ENCODE data around the gene DUSP1. TPM values are rescaled to one million over a fixed set of nuclear protein-coding genes. Genes with fewer than 3 reads are reported as not detected.

Gene DUSP1
- polyA plus RNA-seq, 6 donors from 2014 or later = 1,129 to 3,568 (median 2,122) TPM

- Mint-ChIP-seq H3K36me3 (peaks cover 0 to 6% of the 10 kb centered on the region in 2 donors), H3K9me3 (peaks cover 0 to 9% (median 2%) of the 10 kb centered on the region in 7 donors), H3K27me3 (peaks cover 0 to 3% (median 0%) of the 10 kb centered on the region in 3 donors), H3K4me3 (no peak overlapping the region), H3K27ac (no peak overlapping the region), H3K4me1 (peaks cover 27 to 40% (median 28%) of the 10 kb centered on the region in 3 donors)
- DNase-seq (no peak), ATAC-seq (ENCODE audit: low read depth in 2 of 2) (no peak)
Observed at GRCh38 chr5:172746725-172747124, 24.3 kb downstream of the DUSP1 start.

GRCh38 chr5:172745838-172746237 is 25.2 kb downstream of the DUSP1 start:
- DNase-seq = no peak
- no peaks in the 10 kb centered on the region for H3K27me3 Mint-ChIP-seq
- H3K27ac Mint-ChIP-seq = peak overlapping the region in 1 of 6 donors; percentile 22
- H3K4me1 Mint-ChIP-seq = peaks cover 27 to 40% (median 28%) of the 10 kb centered on the region in 3 donors
- no peak overlapping the region for H3K4me3 Mint-ChIP-seq
- peaks cover 0 to 9% (median 2%) of the 10 kb centered on the region in 7 donors for H3K9me3 Mint-ChIP-seq
- no peak for ATAC-seq (ENCODE audit: low read depth in 2 of 2)
- peaks cover 0 to 6% of the 10 kb centered on the region in 2 donors for H3K36me3 Mint-ChIP-seq

GRCh38 chr5:172745406-172745805 is 25.6 kb downstream of the DUSP1 start:
- peaks cover 23 to 36% (median 25%) of the 10 kb centered on the region in 3 donors for H3K4me1 Mint-ChIP-seq
- no peak for ATAC-seq (ENCODE audit: low read depth in 2 of 2)
- DNase-seq = no peak
- H3K9me3 Mint-ChIP-seq = peaks cover 0 to 9% (median 2%) of the 10 kb centered on the region in 7 donors
- no peaks in the 10 kb centered on the region for H3K27me3 Mint-ChIP-seq
- H3K27ac Mint-ChIP-seq = peak overlapping the region in 1 of 6 donors; percentile 22
- peaks cover 0 to 6% of the 10 kb centered on the region in 2 donors for H3K36me3 Mint-ChIP-seq
- H3K4me3 Mint-ChIP-seq = no peak overlapping the region

- no peaks in the 10 kb centered on the region for H3K27me3 Mint-ChIP-seq
- peak overlapping the region; percentile 0 to 92 (median 42) for H3K27ac Mint-ChIP-seq
- peaks cover 0 to 9% (median 2%) of the 10 kb centered on the region in 7 donors for H3K9me3 Mint-ChIP-seq
- peak; percentile 36 to 63 for ATAC-seq (ENCODE audit: low read depth in 2 of 2)
- no peak for DNase-seq
- peaks cover 19 to 33% (median 22%) of the 10 kb centered on the region in 3 donors for H3K4me1 Mint-ChIP-seq
- H3K36me3 Mint-ChIP-seq = peaks cover 0 to 6% of the 10 kb centered on the region in 2 donors
- H3K4me3 Mint-ChIP-seq = peak overlapping the region in 3 of 8 donors; percentile 0 to 81 (median 52)
Observed at GRCh38 chr5:172744123-172745104, 26.6 kb downstream of the DUSP1 start.

GRCh38 chr5:172743112-172743959 is 27.7 kb downstream of the DUSP1 start:
- H3K4me1 Mint-ChIP-seq = peaks cover 19 to 33% (median 22%) of the 10 kb centered on the region in 3 donors
- H3K9me3 Mint-ChIP-seq = peaks cover 0 to 9% (median 2%) of the 10 kb centered on the region in 7 donors
- ATAC-seq (ENCODE audit: low read depth in 2 of 2) (no peak), DNase-seq (no peak)
- no peak overlapping the region for H3K4me3 Mint-ChIP-seq
- peaks cover 0 to 6% of the 10 kb centered on the region in 2 donors for H3K36me3 Mint-ChIP-seq
- no peaks in the 10 kb centered on the region for H3K27me3 Mint-ChIP-seq
- peak overlapping the region in 2 of 6 donors; percentile 69 to 97 for H3K27ac Mint-ChIP-seq

GRCh38 chr5:172741206-172741582 is 29.8 kb downstream of the DUSP1 start:
- Mint-ChIP-seq H3K4me1 (peaks cover 19 to 33% (median 22%) of the 10 kb centered on the region in 3 donors), H3K36me3 (no peaks in the 10 kb centered on the region), H3K4me3 (peak overlapping the region in 3 of 8 donors; percentile 31 to 71 (median 47)), H3K27ac (peak overlapping the region; percentile 24 to 92 (median 48)), H3K27me3 (no peaks in the 10 kb centered on the region), H3K9me3 (peaks cover 0 to 4% (median 0%) of the 10 kb centered on the region in 7 donors)
- DNase-seq = no peak
- ATAC-seq (ENCODE audit: low read depth in 2 of 2) = no peak

GRCh38 chr5:172740428-172741205 is 30.4 kb downstream of the DUSP1 start:
- DNase-seq = no peak

GRCh38 chr5:172739375-172739774 is 31.6 kb downstream of the DUSP1 start:
- H3K27me3 Mint-ChIP-seq = no peaks in the 10 kb centered on the region
- peaks cover 0 to 4% (median 0%) of the 10 kb centered on the region in 7 donors for H3K9me3 Mint-ChIP-seq
- ATAC-seq (ENCODE audit: low read depth in 2 of 2) (no peak), DNase-seq (no peak)
- H3K4me1 Mint-ChIP-seq = peaks cover 13 to 28% (median 21%) of the 10 kb centered on the region in 3 donors
- no peak overlapping the region for H3K4me3 Mint-ChIP-seq
- H3K27ac Mint-ChIP-seq = peak overlapping the region in 1 of 6 donors; percentile 68
- no peaks in the 10 kb centered on the region for H3K36me3 Mint-ChIP-seq

More at GRCh38 chr5:172740428-172741205, 30.4 kb downstream of the DUSP1 start:
- peaks cover 0 to 4% (median 0%) of the 10 kb centered on the region in 7 donors for H3K9me3 Mint-ChIP-seq
- peaks cover 19 to 33% (median 22%) of the 10 kb centered on the region in 3 donors for H3K4me1 Mint-ChIP-seq
- no peaks in the 10 kb centered on the region for H3K36me3 Mint-ChIP-seq
- peak overlapping the region in 5 of 6 donors; percentile 24 to 92 (median 58) for H3K27ac Mint-ChIP-seq
- H3K27me3 Mint-ChIP-seq = no peaks in the 10 kb centered on the region
- peak overlapping the region in 2 of 8 donors; percentile 41 to 71 for H3K4me3 Mint-ChIP-seq
- ATAC-seq (ENCODE audit: low read depth in 2 of 2) = no peak

GRCh38 chr5:172736508-172737135 is 34.4 kb downstream of the DUSP1 start:
- Mint-ChIP-seq H3K9me3 (peaks cover 0 to 4% (median 0%) of the 10 kb centered on the region in 7 donors), H3K4me3 (no peak overlapping the region), H3K4me1 (peaks cover 9 to 12% (median 9%) of the 10 kb centered on the region in 3 donors), H3K27ac (peak overlapping the region in 2 of 6 donors; percentile 7 to 41), H3K36me3 (no peaks in the 10 kb centered on the region), H3K27me3 (no peaks in the 10 kb centered on the region)
- ATAC-seq (ENCODE audit: low read depth in 2 of 2) = no peak
- no peak for DNase-seq

- peaks cover 0 to 4% (median 4%) of the 10 kb centered on the region in 3 donors for H3K4me1 Mint-ChIP-seq
- DNase-seq (no peak), ATAC-seq (ENCODE audit: low read depth in 2 of 2) (no peak)
- H3K9me3 Mint-ChIP-seq = peaks cover 0 to 3% (median 0%) of the 10 kb centered on the region in 7 donors
- H3K36me3 Mint-ChIP-seq = no peaks in the 10 kb centered on the region
- peak overlapping the region in 3 of 6 donors; percentile 2 to 67 (median 7) for H3K27ac Mint-ChIP-seq
- no peak overlapping the region for H3K4me3 Mint-ChIP-seq
- H3K27me3 Mint-ChIP-seq = no peaks in the 10 kb centered on the region
Observed at GRCh38 chr5:172735141-172735831, 35.7 kb downstream of the DUSP1 start.

GRCh38 chr5:172733974-172734346 is 37.0 kb downstream of the DUSP1 start:
- ATAC-seq (ENCODE audit: low read depth in 2 of 2) = no peak
- Mint-ChIP-seq H3K9me3 (no peaks in the 10 kb centered on the region), H3K27ac (peak overlapping the region in 1 of 6 donors; percentile 14), H3K27me3 (no peaks in the 10 kb centered on the region), H3K36me3 (no peaks in the 10 kb centered on the region), H3K4me3 (no peak overlapping the region), H3K4me1 (peaks cover 0 to 4% (median 4%) of the 10 kb centered on the region in 3 donors)
- no peak for DNase-seq
